Esophagus squamous epithelium (tissue), 4 donors: Measurements from ENCODE around the gene ATP7B.

ENCODE experiments used
- CTCF ChIP-seq, 6 experiments: fragments of 450-650 bp in 4 of 6; fragments of 200-600 bp in 2 of 6; sonication (generic) in 2 of 6; IDR thresholded peaks; one replicate each; pipeline ENCODE4 v1.5.1; 2016 to 2019; ENCODE audit warnings: antibody characterized with exemption in 6 of 6, mild to moderate bottlenecking in 4 of 6, moderate library complexity in 4 of 6
- POLR2A ChIP-seq, 4 donors: fragments of 450-650 bp; IDR thresholded peaks; one replicate each; pipeline ENCODE4 v1.6.1; 2017; ENCODE audit warnings: antibody characterized with exemption in 4 of 4, mild to moderate bottlenecking in 4 of 4, moderate library complexity in 3 of 4

- TF ChIP-seq CTCF (IDR thresholded peaks at IDR 0.05) (no peak), POLR2A (IDR thresholded peaks at IDR 0.05) (no peak)
These were observed 11.7 kb downstream of the ATP7B start for GRCh38 chr13:51999510-51999911.
